H1 (cell line): ENCODE results near the gene MGAT4D. TPM values are rescaled to one million over a fixed set of nuclear protein-coding genes. Genes with fewer than 3 reads are reported as not detected.

Source experiments
- CTCF ChIA-PET: fragments of 300-600 bp; sonication (Branson Sonifier 250); formaldehyde crosslinking; loops from one replicate; lab custom pipeline; 2021; ENCODE audit not compliant: partially characterized antibody; lab: Charles Lee
- POLR2A ChIA-PET: fragments of 300-600 bp; sonication (Branson Sonifier 250); formaldehyde crosslinking; loops from one replicate; lab custom pipeline; 2021; ENCODE audit warnings: inconsistent platforms; ENCODE audit not compliant: partially characterized antibody; lab: Charles Lee
- DNase-seq, 2 experiments: peaks; one replicate each; pipeline versions ENCODE4 v3.0.0 to v3.0.0-alpha.2; 2010 to 2022; ENCODE audit warnings: low spot score in 2 of 2, low read depth in 1 of 2, mixed read lengths in 1 of 2
- FAIRE-seq: peaks from 2 replicates; lab custom pipeline; 2011; peaks lifted over from hg19 to GRCh38; lab: Jason Lieb, UNC
- H2AFZ ChIP-seq: 2 replicates; pipeline ENCODE4 v1.8.1; 2012; ENCODE audit warnings: low read length, inconsistent platforms
- H2AK5ac ChIP-seq: 2 replicates; pipeline ENCODE4 v1.6.1; 2013; ENCODE audit warnings: low read depth, low read length
- H2BK120ac ChIP-seq: replicated peaks from 2 replicates; pipeline ENCODE3; 2013; ENCODE audit warnings: low read depth, low read length, inconsistent platforms
- H2BK12ac ChIP-seq: 2 replicates; pipeline ENCODE4 v1.6.1; 2013; ENCODE audit warnings: low read depth, low read length
- H2BK15ac ChIP-seq: 2 replicates; pipeline ENCODE4 v1.6.1; 2013; ENCODE audit warnings: low read length
- H2BK20ac ChIP-seq: 2 replicates; pipeline ENCODE4 v1.6.1; 2013; ENCODE audit warnings: low read length
- H2BK5ac ChIP-seq: 2 replicates; pipeline ENCODE4 v1.6.1; 2013; ENCODE audit warnings: low read depth, low read length
- H3K14ac ChIP-seq: 2 replicates; pipeline ENCODE4 v1.6.1; 2013; ENCODE audit warnings: inconsistent platforms; ENCODE audit not compliant: insufficient read length
- H3K18ac ChIP-seq: 2 replicates; pipeline ENCODE4 v1.6.1; 2013; ENCODE audit warnings: low read length; ENCODE audit errors: extremely low read depth
- H3K23ac ChIP-seq: 2 replicates; pipeline ENCODE4 v1.6.1; 2013; ENCODE audit warnings: inconsistent platforms; ENCODE audit not compliant: insufficient read length
- H3K23me2 ChIP-seq: 2 replicates; pipeline ENCODE4 v1.6.1; 2013; ENCODE audit warnings: low read depth, low read length
- H3K27ac ChIP-seq: 2 replicates; pipeline ENCODE4 v1.6.1; 2011; ENCODE audit warnings: low read depth, low read length, inconsistent platforms
- H3K27me3 ChIP-seq, 4 experiments: replicated peaks in 1 of 4; 1 replicate in 1 of 4; 2 replicates in 3 of 4; pipeline versions ENCODE4 v1.6.1 to v1.8.1; 2011 to 2013; ENCODE audit warnings: low read length in 3 of 4, mild to moderate bottlenecking in 3 of 4, inconsistent platforms in 2 of 4, mixed read lengths in 2 of 4, moderate library complexity in 1 of 4; ENCODE audit not compliant: control insufficient read depth in 3 of 4, insufficient read depth in 3 of 4; ENCODE audit errors: extremely low read depth in 1 of 4
- H3K36me3 ChIP-seq, 4 experiments: 2 replicates each; pipeline versions ENCODE4 v1.6.1 to v1.8.1; 2011 to 2013; ENCODE audit warnings: mild to moderate bottlenecking in 4 of 4, low read length in 3 of 4, moderate library complexity in 2 of 4, control low read depth in 1 of 4, inconsistent platforms in 1 of 4; ENCODE audit not compliant: insufficient read depth in 4 of 4, control insufficient read depth in 2 of 4
- H3K4ac ChIP-seq: replicated peaks from 2 replicates; pipeline ENCODE3; 2013; ENCODE audit warnings: low read length, low read depth, mixed read lengths, inconsistent platforms; ENCODE audit not compliant: insufficient read length
- H3K4me1 ChIP-seq, 4 experiments: replicated peaks in 1 of 4; 1 replicate in 1 of 4; 2 replicates in 3 of 4; pipeline versions ENCODE4 v1.6.1 to v1.8.1; 2011 to 2013; ENCODE audit warnings: low read length in 3 of 4, inconsistent platforms in 2 of 4, mixed read lengths in 1 of 4; ENCODE audit not compliant: insufficient read depth in 4 of 4, control insufficient read depth in 3 of 4
- H3K4me2 ChIP-seq, 2 experiments: 2 replicates each; pipeline versions ENCODE4 v1.6.1 to v1.8.1; 2011 to 2013; ENCODE audit warnings: low read depth in 2 of 2, low read length in 2 of 2, control low read depth in 1 of 2, inconsistent platforms in 1 of 2, mild to moderate bottlenecking in 1 of 2; ENCODE audit not compliant: insufficient read depth in 1 of 2
- H3K4me3 ChIP-seq, 4 experiments: fragments of 200-600, 300-600 bp in 1 of 4; sonication (generic), shearing (Covaris generic), sonication (Bioruptor Twin) in 1 of 4; 2 replicates each; pipeline versions ENCODE4 v1.5.1 to v1.8.1; 2011 to 2016; ENCODE audit warnings: low read length in 4 of 4, low read depth in 3 of 4, control low read depth in 2 of 4, inconsistent platforms in 2 of 4, mild to moderate bottlenecking in 2 of 4, mixed read lengths in 1 of 4, moderate library complexity in 1 of 4; ENCODE audit not compliant: insufficient read depth in 2 of 4; ENCODE audit errors: extremely low read depth in 1 of 4
- H3K56ac ChIP-seq: replicated peaks from 2 replicates; pipeline ENCODE3; 2013; ENCODE audit warnings: low read depth, mild to moderate bottlenecking, mixed read lengths, low read length, inconsistent platforms; ENCODE audit not compliant: insufficient read length
- H3K79me1 ChIP-seq: 2 replicates; pipeline ENCODE4 v1.6.1; 2013; ENCODE audit warnings: low read depth, low read length, control low read depth
- H3K79me2 ChIP-seq, 2 experiments: 2 replicates each; pipeline versions ENCODE4 v1.6.1 to v1.8.1; 2012 to 2013; ENCODE audit warnings: low read length in 2 of 2, mild to moderate bottlenecking in 2 of 2, inconsistent platforms in 1 of 2; ENCODE audit not compliant: insufficient read depth in 2 of 2, control insufficient read depth in 1 of 2
- H3K9ac ChIP-seq, 4 experiments: replicated peaks in 1 of 4; 1 replicate in 1 of 4; 2 replicates in 3 of 4; pipeline versions ENCODE4 v1.6.1 to v1.8.1; 2011 to 2013; ENCODE audit warnings: low read depth in 3 of 4, low read length in 3 of 4, control low read depth in 2 of 4, mild to moderate bottlenecking in 2 of 4, moderate library complexity in 2 of 4, inconsistent platforms in 1 of 4; ENCODE audit errors: extremely low read depth in 1 of 4
- H3K9me3 ChIP-seq, 2 experiments: 2 replicates each; pipeline versions ENCODE4 v1.6.1 to v1.8.1; 2012 to 2013; ENCODE audit warnings: mild to moderate bottlenecking in 2 of 2, moderate library complexity in 2 of 2, control low read depth in 1 of 2, inconsistent platforms in 1 of 2, low read depth in 1 of 2, low read length in 1 of 2, mixed read lengths in 1 of 2; ENCODE audit not compliant: insufficient read depth in 2 of 2
- H4K20me1 ChIP-seq, 2 experiments: replicated peaks in 1 of 2; 2 replicates each; pipeline versions ENCODE3 to v1.8.1; 2011 to 2013; ENCODE audit warnings: inconsistent platforms in 2 of 2, low read length in 2 of 2, mild to moderate bottlenecking in 1 of 2; ENCODE audit not compliant: insufficient read depth in 2 of 2, control insufficient read depth in 1 of 2
- H4K5ac ChIP-seq: 2 replicates; pipeline ENCODE4 v1.6.1; 2013; ENCODE audit warnings: low read length, low read depth, mixed read lengths, inconsistent platforms; ENCODE audit not compliant: insufficient read length
- H4K8ac ChIP-seq: 2 replicates; pipeline ENCODE4 v1.8.0; 2013; ENCODE audit warnings: mild to moderate bottlenecking, moderate library complexity, low read length, inconsistent platforms; ENCODE audit not compliant: insufficient read depth; ENCODE audit errors: extremely low read depth
- H4K91ac ChIP-seq: replicated peaks from 2 replicates; pipeline ENCODE3; 2013; ENCODE audit warnings: low read length, mixed read lengths, inconsistent platforms; ENCODE audit not compliant: insufficient read length
- BACH1 ChIP-seq: IDR thresholded peaks from 2 replicates; pipeline ENCODE4 v1.6.1; 2012; ENCODE audit warnings: low read length, improper control_type of control experiment
- KDM1A ChIP-seq: fragments of 200-600, 300-600 bp; sonication (generic); IDR thresholded peaks from 2 replicates; pipeline ENCODE4 v1.7.1; 2016; ENCODE audit warnings: mild to moderate bottlenecking, low read length, borderline replicate concordance
- SAP30 ChIP-seq: fragments of 300-600 bp; sonication (generic); IDR thresholded peaks from 2 replicates; pipeline ENCODE4 v1.7.1; 2012; ENCODE audit warnings: low read length, moderate library complexity, mild to moderate bottlenecking, inconsistent platforms; ENCODE audit not compliant: insufficient read depth, insufficient replicate concordance
- WGBS, 2 experiments: shearing (Covaris generic) in 1 of 2; methylation state at CpG; one replicate each; pipeline versions ENCODE4 v1.1.6 to v1.1.7; 2013 to 2015; ENCODE audit warnings: low lambda C conversion rate in 2 of 2, mixed read lengths in 2 of 2, inconsistent platforms in 1 of 2, low coverage in 1 of 2, missing lambda C conversion rate in 1 of 2; ENCODE audit not compliant: insufficient replicate concordance in 2 of 2, insufficient coverage in 1 of 2, insufficient read length in 1 of 2; ENCODE audit errors: extremely low coverage in 1 of 2, missing lambda C conversion rate in 1 of 2; 5-methylcytosine and 5-hydroxymethylcytosine counted together
- polyA plus RNA-seq, 7 experiments: library from polyadenylated mRNA; depleted of rRNA in 3 of 7; stranded (reverse) in 5 of 7; unstranded in 2 of 7; fragments of >200 nt in 5 of 7; fragments of 200-250 nt in 2 of 7; gene quantifications; 1 replicate in 5 of 7; 2 replicates in 1 of 7; 4 replicates in 1 of 7; pipeline versions ENCODE4 v1.2.1 to v1.2.3, GENCODE V29; 2011 to 2013; ENCODE audit warnings: missing spikeins in 2 of 7, mixed read lengths in 2 of 7
- total RNA-seq: library from RNA; stranded (reverse); fragmentation: NEBNext Ultra II Directional; extraction: Animal tissue kit (Norgen Biotek cat#: 25700); gene quantifications from 2 replicates; pipeline ENCODE4 v1.2.1, GENCODE V29; 2021
- TF ChIP-seq, protein P1 (sequence below): IDR thresholded peaks from 2 replicates; pipeline ENCODE4 v1.6.1; 2011; ENCODE audit warnings: low read length, improper control_type of control experiment
- TF ChIP-seq, protein P2 (sequence below): IDR thresholded peaks from 2 replicates; pipeline ENCODE4 v1.6.1; 2012; ENCODE audit warnings: low read length, inconsistent platforms

MGAT4D gene
- total and polyA plus RNA-seq, 2 of the 8 experiments (the other 6 are each of a cell fraction or from before 2014, with no cell fraction given) = not detected

DNA sequence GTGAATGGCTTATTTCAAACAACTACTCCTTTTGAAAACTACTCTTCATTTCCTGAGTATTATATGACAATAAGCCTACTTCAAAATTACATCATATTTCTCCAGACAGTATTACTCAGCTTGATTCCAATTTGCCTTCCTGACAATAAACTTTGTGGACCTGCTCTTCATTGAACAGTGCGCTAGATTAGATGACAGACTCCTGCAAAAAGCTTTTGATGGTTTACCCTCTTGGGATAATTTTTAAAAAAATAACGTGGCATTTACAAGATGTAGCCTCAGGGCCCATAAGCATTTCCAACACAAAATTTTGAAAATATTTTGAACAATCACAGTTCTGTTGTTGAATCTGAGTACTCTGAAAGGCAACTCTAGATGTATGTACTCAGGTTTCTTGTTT lies 25.9 kb downstream of the MGAT4D start:
- Histone ChIP-seq H3K36me3 (no peaks in the 10 kb centered on the region), H3K18ac (no peak overlapping the region), H4K5ac (no peak overlapping the region), H3K4me1 (peaks cover 0 to 3% (median under 1%) of the 10 kb centered on the region in 4 experiments; a peak in 2 of 7 replicates), H3K79me2 (no peaks in the 10 kb centered on the region), H2AK5ac (no peak overlapping the region), H3K56ac (no peak overlapping the region), H3K4ac (no peak overlapping the region), H3K23ac (no peak overlapping the region), H4K91ac (no peak overlapping the region), H3K4me3 (no peak overlapping the region), H3K23me2 (no peaks in the 10 kb centered on the region), H2BK15ac (no peak overlapping the region), H4K8ac (no peak overlapping the region), H2BK120ac (no peak overlapping the region), H4K20me1 (no peaks in the 10 kb centered on the region), H3K9ac (no peak overlapping the region), H2AFZ (no peak overlapping the region), H2BK20ac (no peak overlapping the region), H2BK12ac (no peak overlapping the region), H3K4me2 (no peak overlapping the region), H2BK5ac (no peak overlapping the region), H3K27me3 (no peaks in the 10 kb centered on the region), H3K9me3 (no peaks in the 10 kb centered on the region), H3K79me1 (no peaks in the 10 kb centered on the region), H3K14ac (no peak overlapping the region), H3K27ac (no peak overlapping the region)
- ChIA-PET CTCF (no interaction called here), POLR2A (no interaction called here)
- DNase-seq (no peak), FAIRE-seq (peak; percentile 50)
- WGBS, 2 experiments = 86% methylated on average over 2 of the region's 2 CpGs; no CpG with 5 or more reads in 1 of the 2 experiments
- TF ChIP-seq SAP30 (no peak), KDM1A (no peak), BACH1 (no peak)
- TF ChIP-seq, protein P1, sequence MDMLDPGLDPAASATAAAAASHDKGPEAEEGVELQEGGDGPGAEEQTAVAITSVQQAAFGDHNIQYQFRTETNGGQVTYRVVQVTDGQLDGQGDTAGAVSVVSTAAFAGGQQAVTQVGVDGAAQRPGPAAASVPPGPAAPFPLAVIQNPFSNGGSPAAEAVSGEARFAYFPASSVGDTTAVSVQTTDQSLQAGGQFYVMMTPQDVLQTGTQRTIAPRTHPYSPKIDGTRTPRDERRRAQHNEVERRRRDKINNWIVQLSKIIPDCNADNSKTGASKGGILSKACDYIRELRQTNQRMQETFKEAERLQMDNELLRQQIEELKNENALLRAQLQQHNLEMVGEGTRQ = no peak
- TF ChIP-seq, protein P2, sequence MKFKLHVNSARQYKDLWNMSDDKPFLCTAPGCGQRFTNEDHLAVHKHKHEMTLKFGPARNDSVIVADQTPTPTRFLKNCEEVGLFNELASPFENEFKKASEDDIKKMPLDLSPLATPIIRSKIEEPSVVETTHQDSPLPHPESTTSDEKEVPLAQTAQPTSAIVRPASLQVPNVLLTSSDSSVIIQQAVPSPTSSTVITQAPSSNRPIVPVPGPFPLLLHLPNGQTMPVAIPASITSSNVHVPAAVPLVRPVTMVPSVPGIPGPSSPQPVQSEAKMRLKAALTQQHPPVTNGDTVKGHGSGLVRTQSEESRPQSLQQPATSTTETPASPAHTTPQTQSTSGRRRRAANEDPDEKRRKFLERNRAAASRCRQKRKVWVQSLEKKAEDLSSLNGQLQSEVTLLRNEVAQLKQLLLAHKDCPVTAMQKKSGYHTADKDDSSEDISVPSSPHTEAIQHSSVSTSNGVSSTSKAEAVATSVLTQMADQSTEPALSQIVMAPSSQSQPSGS = no peak
